ENCODE results near the gene UNC93B1.

Gene UNC93B1

GRCh38 chr11:68021167-68021787 is 17.4 kb upstream of the UNC93B1 start:
- peaks cover 14% of the 10 kb centered on the region for H3K9me3 Mint-ChIP-seq
- H3K4me1 Mint-ChIP-seq = peaks cover 10% of the 10 kb centered on the region
- H3K36me3 Mint-ChIP-seq (ENCODE audit: low read depth) = peaks cover 24% of the 10 kb centered on the region
- no peak overlapping the region for H3K27ac Mint-ChIP-seq
- peaks cover 7% of the 10 kb centered on the region for H3K27me3 Mint-ChIP-seq (ENCODE audit: low read depth)
- TF ChIP-seq CTCF (IDR thresholded peaks at IDR 0.05; ENCODE audit: unreplicated experiment in 3 of 3) = peak in 1 of 3 experiments; percentile 38
- H3K4me3 Mint-ChIP-seq = no peak overlapping the region

- peak in 2 of 3 experiments; percentile 18 to 22 for TF ChIP-seq CTCF (IDR thresholded peaks at IDR 0.05; ENCODE audit: unreplicated experiment in 3 of 3)
- Mint-ChIP-seq H3K36me3 (ENCODE audit: low read depth) (peaks cover 17% of the 10 kb centered on the region), H3K4me3 (no peak overlapping the region), H3K4me1 (peaks cover 10% of the 10 kb centered on the region), H3K9me3 (peaks cover 13% of the 10 kb centered on the region), H3K27ac (no peak overlapping the region), H3K27me3 (ENCODE audit: low read depth) (peaks cover 7% of the 10 kb centered on the region)
These were observed 16.7 kb upstream of the UNC93B1 start for GRCh38 chr11:68020575-68020974.

- TF ChIP-seq CTCF (IDR thresholded peaks at IDR 0.05; ENCODE audit: unreplicated experiment in 3 of 3) = no peak
- Mint-ChIP-seq H3K4me1 (peaks cover 10% of the 10 kb centered on the region), H3K9me3 (peaks cover 4% of the 10 kb centered on the region), H3K27ac (no peak overlapping the region), H3K4me3 (no peak overlapping the region), H3K36me3 (ENCODE audit: low read depth) (peaks cover 6% of the 10 kb centered on the region), H3K27me3 (ENCODE audit: low read depth) (peaks cover 7% of the 10 kb centered on the region)
These were observed 15.6 kb upstream of the UNC93B1 start for GRCh38 chr11:68019486-68019885.

- Mint-ChIP-seq H3K4me3 (no peak overlapping the region), H3K27me3 (ENCODE audit: low read depth) (peaks cover 7% of the 10 kb centered on the region), H3K9me3 (no peaks in the 10 kb centered on the region), H3K36me3 (ENCODE audit: low read depth) (no peaks in the 10 kb centered on the region), H3K27ac (no peak overlapping the region), H3K4me1 (peaks cover 10% of the 10 kb centered on the region)
- TF ChIP-seq CTCF (IDR thresholded peaks at IDR 0.05; ENCODE audit: unreplicated experiment in 3 of 3) = no peak
These were observed 14.9 kb upstream of the UNC93B1 start for GRCh38 chr11:68018730-68019190.

GRCh38 chr11:68017980-68018729 is 14.3 kb upstream of the UNC93B1 start:
- Mint-ChIP-seq H3K36me3 (ENCODE audit: low read depth) (no peaks in the 10 kb centered on the region), H3K4me1 (peaks cover 13% of the 10 kb centered on the region)

More at GRCh38 chr11:68017980-68018729, 14.3 kb upstream of the UNC93B1 start:
- no peak for TF ChIP-seq CTCF (IDR thresholded peaks at IDR 0.05; ENCODE audit: unreplicated experiment in 3 of 3)
- H3K27ac Mint-ChIP-seq = peak overlapping the region in 1 of 3 experiments; percentile 40
- H3K4me3 Mint-ChIP-seq = no peak overlapping the region
- H3K27me3 Mint-ChIP-seq (ENCODE audit: low read depth) = peaks cover 8% of the 10 kb centered on the region
- H3K9me3 Mint-ChIP-seq = no peaks in the 10 kb centered on the region
